Amygdala (tissue), 56 donors: ENCODE data around the gene GLMP.
A peak's percentile ranks its signal among the peaks of the same experiment; 100 is the strongest.

Experiments used
- DNase-seq, 56 donors: peaks; one replicate each; lab custom pipeline; 2025; lab: John Stamatoyannopoulos, UW

GLMP gene

GRCh38 chr1:156253634-156254033 is 41.8 kb downstream of the GLMP start:
- DNase-seq = no peak

DNA sequence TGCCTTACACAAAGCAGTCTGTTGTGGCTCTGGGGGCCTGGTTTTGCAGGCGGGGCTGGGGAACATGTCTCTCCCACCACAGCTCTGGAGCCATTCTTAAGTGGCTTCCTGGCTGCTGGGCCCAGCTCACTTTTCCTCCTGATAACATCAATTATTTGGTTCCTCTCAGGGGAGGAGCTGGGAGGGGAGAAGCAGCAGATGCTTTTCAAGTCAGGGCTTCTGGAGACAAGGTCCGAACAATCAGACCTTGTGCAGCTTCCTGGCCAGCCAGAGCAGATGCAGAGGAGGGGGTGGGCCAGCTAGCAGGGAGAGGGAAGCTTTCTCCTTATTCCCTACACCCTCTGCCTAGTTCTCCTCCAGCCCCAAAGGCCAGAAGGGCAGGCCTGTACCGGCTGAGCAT is 44.0 kb downstream of the GLMP start:
- DNase-seq = peak in 6 of 56 donors; percentile 21 to 36 (median 26)

DNA sequence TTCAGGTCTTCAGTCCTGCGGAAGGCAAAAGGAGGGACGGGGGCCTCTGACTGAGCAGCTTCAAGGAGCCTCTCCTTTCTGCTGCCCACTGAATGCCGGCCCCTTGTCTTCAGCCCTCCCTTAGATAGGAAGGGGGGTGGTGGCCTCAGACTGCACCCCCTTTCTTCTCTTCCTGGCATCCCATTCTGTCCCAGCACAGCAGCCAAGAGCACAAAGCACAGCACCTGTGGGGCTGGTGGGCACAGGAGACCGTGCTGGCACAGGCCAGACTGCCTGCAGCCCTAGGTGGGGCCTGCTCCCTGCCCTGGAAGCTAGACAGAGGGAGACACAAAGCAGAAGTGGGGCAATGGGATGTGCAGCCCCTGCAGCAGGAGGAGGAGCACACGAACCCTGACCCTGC is 45.9 kb downstream of the GLMP start:
- no peak for DNase-seq

GRCh38 chr1:156248323-156248683 is 47.2 kb downstream of the GLMP start:
- DNase-seq = no peak

- DNase-seq = peak; percentile 50 to 98 (median 90)
These were observed 47.8 kb downstream of the GLMP start, which contains the start of gene PAQR6 for GRCh38 chr1:156247460-156248322. PAQR6 (minus strand) TSS chr1:156248056; CDS start chr1:156246731, 1,325 bp downstream.

- DNase-seq = peak in 19 of 56 donors; percentile 17 to 60 (median 44)
These were observed 48.6 kb downstream of the GLMP start for GRCh38 chr1:156246781-156247459.

DNA sequence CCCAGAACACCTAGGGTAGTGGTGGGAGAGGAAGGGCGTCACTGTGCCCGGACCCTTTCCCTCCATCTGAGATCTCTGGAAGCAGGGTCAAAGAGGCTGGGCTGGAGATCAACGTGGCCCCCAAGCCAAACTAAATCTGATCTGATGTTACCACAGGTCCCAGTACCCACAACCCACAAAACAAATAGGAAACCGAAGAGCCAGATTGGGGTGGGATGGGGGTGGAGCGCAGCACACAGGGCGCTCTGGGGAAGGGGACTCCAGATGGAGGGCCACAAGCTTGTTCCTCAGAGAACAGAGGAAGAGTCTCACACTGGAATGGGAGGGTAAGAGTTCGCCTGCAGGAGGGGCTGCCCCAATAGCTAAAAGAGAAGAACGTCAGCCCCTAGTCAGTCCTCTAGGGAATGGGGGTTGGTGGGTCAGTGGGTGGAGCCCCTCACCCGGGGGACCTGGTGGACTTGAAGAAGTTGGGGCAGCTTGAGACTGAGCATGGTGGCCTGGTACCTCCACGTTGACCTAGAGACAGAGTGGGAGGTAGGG is 49.2 kb downstream of the GLMP start:
- DNase-seq = no peak

DNA sequence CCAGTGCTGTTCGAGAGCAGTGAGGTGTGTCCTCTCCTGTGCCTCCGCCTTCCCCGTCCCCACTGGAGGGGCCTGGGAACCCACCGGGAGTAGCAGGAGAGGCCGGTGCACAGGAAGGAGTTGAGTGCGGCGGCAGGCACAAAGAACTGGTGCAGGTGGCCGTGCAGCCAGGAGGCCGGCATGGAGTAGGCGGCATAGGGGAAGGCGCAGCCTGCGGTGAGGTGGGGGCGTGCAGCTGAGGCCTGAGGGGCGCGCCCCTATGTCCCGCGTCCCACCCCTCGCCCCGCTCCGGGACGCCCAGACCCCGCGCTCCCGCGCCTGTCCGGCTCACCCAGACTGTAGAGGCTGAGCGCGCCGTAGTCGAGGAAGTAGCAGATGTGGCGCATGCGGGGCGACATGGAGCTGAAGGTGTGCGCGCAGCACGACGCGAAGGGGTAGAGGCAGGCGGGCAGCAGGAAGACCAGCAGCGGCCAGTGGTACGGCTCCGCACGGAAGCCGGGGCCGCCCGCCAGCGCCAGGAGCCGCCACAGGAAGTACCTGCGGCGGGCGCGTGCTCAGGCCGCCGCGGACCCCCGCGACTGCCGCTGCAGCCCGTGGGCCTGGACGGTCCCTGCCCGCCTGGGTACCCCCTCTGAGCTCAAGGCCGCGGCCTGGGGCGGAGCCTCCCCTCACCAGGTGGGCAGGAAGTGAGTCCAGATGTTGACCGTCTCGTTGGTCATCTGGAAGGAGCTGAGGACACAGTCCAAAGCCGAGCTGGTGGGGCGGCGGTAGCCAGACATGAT is 49.8 kb downstream of the GLMP start:
- DNase-seq = no peak

- DNase-seq = no peak
These were observed 50.8 kb downstream of the GLMP start for GRCh38 chr1:156244712-156245111.

GRCh38 chr1:156244126-156244525 is 51.4 kb downstream of the GLMP start:
- peak in 1 of 56 donors; percentile 21 for DNase-seq

- DNase-seq = peak in 4 of 56 donors; percentile 19 to 38 (median 36)
These were observed 52.7 kb downstream of the GLMP start for GRCh38 chr1:156242738-156243137.
